Loucy (cell line): ENCODE results near the gene CHEK1.
A peak's percentile ranks its signal among the peaks of the same experiment; 100 is the strongest.

Source experiments
- H2AFZ ChIP-seq: fragments of 200-600 bp; sonication (generic); 2 replicates; pipeline ENCODE4 v1.6.0; 2016; ENCODE audit warnings: antibody characterized with exemption, mild to moderate bottlenecking, low read length, moderate library complexity
- H3F3A ChIP-seq: fragments of 200-600 bp; 2 replicates; pipeline ENCODE4 v1.6.0; 2016; ENCODE audit warnings: antibody characterized with exemption, low read depth, mild to moderate bottlenecking
- H3K27me3 ChIP-seq: fragments of 200-600 bp; sonication (generic); 2 replicates; pipeline ENCODE4 v1.6.1; 2014; ENCODE audit warnings: low read length, mild to moderate bottlenecking; ENCODE audit not compliant: insufficient read depth, poor library complexity, severe bottlenecking
- H3K36me3 ChIP-seq: fragments of 200-600 bp; sonication (generic); 2 replicates; pipeline ENCODE4 v1.6.1; 2016; ENCODE audit warnings: low read length; ENCODE audit not compliant: insufficient read depth
- H3K4me1 ChIP-seq: fragments of 200-600 bp; sonication (generic); 2 replicates; pipeline ENCODE4 v1.5.1; 2014; ENCODE audit warnings: low read length, mild to moderate bottlenecking; ENCODE audit not compliant: insufficient read depth, poor library complexity, severe bottlenecking
- H3K4me2 ChIP-seq: fragments of 200-600 bp; sonication (generic); 2 replicates; pipeline ENCODE4 v1.6.0; 2014; ENCODE audit warnings: antibody characterized with exemption, low read length, low read depth, mild to moderate bottlenecking; ENCODE audit not compliant: poor library complexity, severe bottlenecking
- H3K4me3 ChIP-seq: fragments of 200-600 bp; sonication (generic); 2 replicates; pipeline ENCODE4 v1.5.1; 2014; ENCODE audit warnings: low read length, mild to moderate bottlenecking, mixed read lengths; ENCODE audit not compliant: poor library complexity, severe bottlenecking
- H3K79me2 ChIP-seq: fragments of 200-600 bp; sonication (generic); 2 replicates; pipeline ENCODE4 v1.6.1; 2014; ENCODE audit warnings: low read length; ENCODE audit not compliant: insufficient read depth
- H3K9ac ChIP-seq: fragments of 200-600 bp; sonication (generic); 2 replicates; pipeline ENCODE4 v1.6.0; 2014; ENCODE audit warnings: mild to moderate bottlenecking, low read depth, low read length, moderate library complexity; ENCODE audit not compliant: poor library complexity, severe bottlenecking
- H3K9me2 ChIP-seq: fragments of 200-600 bp; sonication (generic); replicated peaks from 2 replicates; pipeline ENCODE4 v1.6.1; 2016; ENCODE audit warnings: low read depth, low read length, mixed read lengths
- H3K9me3 ChIP-seq: fragments of 200-600 bp; sonication (generic); 2 replicates; pipeline ENCODE4 v1.6.1; 2014; ENCODE audit warnings: mild to moderate bottlenecking, antibody characterized with exemption, low read length, low read depth; ENCODE audit not compliant: insufficient read depth
- H4K20me1 ChIP-seq: fragments of 200-600 bp; sonication (generic); 2 replicates; pipeline ENCODE4 v1.6.0; 2014; ENCODE audit warnings: antibody characterized with exemption, low read length, mild to moderate bottlenecking; ENCODE audit not compliant: insufficient read depth, poor library complexity, severe bottlenecking
- EZH2phosphoT487 ChIP-seq: fragments of 200-600 bp; IDR thresholded peaks from 2 replicates; pipeline ENCODE4 v1.6.1; 2018; ENCODE audit warnings: antibody characterized with exemption, mild to moderate bottlenecking, moderate library complexity, borderline replicate concordance
- TF ChIP-seq, protein P1 (sequence below): fragments of 200-600 bp; sonication (generic); conservative IDR thresholded peaks from 2 replicates; pipeline ENCODE4 v1.5.1; 2014; ENCODE audit warnings: mild to moderate bottlenecking, antibody characterized with exemption, low read length

Gene CHEK1

DNA sequence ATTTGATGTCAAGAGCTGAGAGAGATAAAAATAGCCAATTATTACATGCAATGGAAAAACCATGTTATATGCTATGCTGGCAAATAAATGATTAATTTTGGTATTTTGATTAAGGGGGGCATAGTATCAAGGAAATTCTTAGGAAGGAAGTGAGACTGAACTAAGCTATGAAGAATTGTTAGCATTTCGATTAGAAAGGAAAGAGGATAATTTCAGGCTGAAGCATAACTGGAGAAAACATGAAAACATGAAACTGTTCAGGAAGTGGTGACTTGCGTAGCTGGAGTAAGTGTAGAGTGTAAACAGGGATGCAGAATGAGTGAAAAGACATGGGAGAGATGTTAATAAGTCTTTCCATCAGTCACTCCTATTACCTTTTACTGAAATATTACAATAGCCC is 49.2 kb downstream of the CHEK1 start:
- Histone ChIP-seq H3K27me3 (no peaks in the 10 kb centered on the region), H3K79me2 (0 out of 2 replicates have a peak, but pooled peaks cover under 1% of the 10 kb centered on the region), H3K36me3 (peaks cover 63% of the 10 kb centered on the region), H3K4me2 (no peak overlapping the region), H4K20me1 (peaks cover 3% of the 10 kb centered on the region), H3K9me2 (no peaks in the 10 kb centered on the region), H3K9me3 (no peaks in the 10 kb centered on the region), H3K9ac (no peak overlapping the region), H3K4me1 (no peaks in the 10 kb centered on the region), H3F3A (no peaks in the 10 kb centered on the region), H3K4me3 (no peak overlapping the region), H2AFZ (no peak overlapping the region)
- no peak for TF ChIP-seq EZH2phosphoT487
- TF ChIP-seq, protein P1, sequence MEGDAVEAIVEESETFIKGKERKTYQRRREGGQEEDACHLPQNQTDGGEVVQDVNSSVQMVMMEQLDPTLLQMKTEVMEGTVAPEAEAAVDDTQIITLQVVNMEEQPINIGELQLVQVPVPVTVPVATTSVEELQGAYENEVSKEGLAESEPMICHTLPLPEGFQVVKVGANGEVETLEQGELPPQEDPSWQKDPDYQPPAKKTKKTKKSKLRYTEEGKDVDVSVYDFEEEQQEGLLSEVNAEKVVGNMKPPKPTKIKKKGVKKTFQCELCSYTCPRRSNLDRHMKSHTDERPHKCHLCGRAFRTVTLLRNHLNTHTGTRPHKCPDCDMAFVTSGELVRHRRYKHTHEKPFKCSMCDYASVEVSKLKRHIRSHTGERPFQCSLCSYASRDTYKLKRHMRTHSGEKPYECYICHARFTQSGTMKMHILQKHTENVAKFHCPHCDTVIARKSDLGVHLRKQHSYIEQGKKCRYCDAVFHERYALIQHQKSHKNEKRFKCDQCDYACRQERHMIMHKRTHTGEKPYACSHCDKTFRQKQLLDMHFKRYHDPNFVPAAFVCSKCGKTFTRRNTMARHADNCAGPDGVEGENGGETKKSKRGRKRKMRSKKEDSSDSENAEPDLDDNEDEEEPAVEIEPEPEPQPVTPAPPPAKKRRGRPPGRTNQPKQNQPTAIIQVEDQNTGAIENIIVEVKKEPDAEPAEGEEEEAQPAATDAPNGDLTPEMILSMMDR = no peak

GRCh38 chr11:125675196-125675595 is 50.2 kb downstream of the CHEK1 start:
- Histone ChIP-seq H3K4me1 (no peaks in the 10 kb centered on the region), H3K27me3 (no peaks in the 10 kb centered on the region), H3K9me2 (no peaks in the 10 kb centered on the region), H3K9ac (no peak overlapping the region), H3K36me3 (peaks cover 61% of the 10 kb centered on the region), H2AFZ (no peak overlapping the region), H3K4me3 (no peak overlapping the region), H3K4me2 (no peak overlapping the region), H3F3A (no peaks in the 10 kb centered on the region), H4K20me1 (peaks cover 2% of the 10 kb centered on the region), H3K79me2 (no peaks in the 10 kb centered on the region), H3K9me3 (no peaks in the 10 kb centered on the region)
- TF ChIP-seq EZH2phosphoT487 = no peak
- TF ChIP-seq, protein P1 = no peak

DNA sequence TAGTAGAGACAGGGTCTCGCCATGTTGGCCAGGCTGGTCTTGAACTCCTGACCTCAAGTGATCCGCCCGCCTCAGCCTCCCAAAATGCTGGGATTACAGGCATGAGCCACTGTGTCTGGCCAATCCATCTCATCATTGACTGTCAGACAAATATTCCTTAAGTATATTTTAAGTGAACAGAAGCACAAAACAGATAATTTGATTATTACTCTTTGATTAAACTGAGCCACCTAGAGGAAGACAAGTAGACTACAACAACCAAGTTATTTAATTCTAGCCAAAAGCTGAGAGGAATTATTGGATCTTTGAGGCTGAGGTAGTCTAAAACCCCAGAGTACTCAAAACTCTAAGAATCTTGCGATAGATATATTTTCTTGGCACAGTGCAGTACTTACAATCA is 54.4 kb downstream of the CHEK1 start:
- Histone ChIP-seq H3K9me3 (no peaks in the 10 kb centered on the region), H3K79me2 (no peaks in the 10 kb centered on the region), H3K4me2 (no peak overlapping the region), H3K4me1 (no peaks in the 10 kb centered on the region), H3F3A (no peaks in the 10 kb centered on the region), H2AFZ (no peak overlapping the region), H3K36me3 (peaks cover 33% of the 10 kb centered on the region; the same call in 1 of the 2 replicates), H4K20me1 (no peaks in the 10 kb centered on the region), H3K9ac (no peak overlapping the region), H3K9me2 (no peaks in the 10 kb centered on the region), H3K4me3 (no peak overlapping the region), H3K27me3 (no peaks in the 10 kb centered on the region)
- TF ChIP-seq EZH2phosphoT487 = no peak
- TF ChIP-seq, protein P1 = peak; percentile 49
